Endothelial cell of umbilical vein (primary cell): ENCODE measurements around the gene CPNE7. TPM values are rescaled to one million over a fixed set of nuclear protein-coding genes. Genes with fewer than 3 reads are reported as not detected.

ENCODE experiments used
- BruUV-seq: library from RNA; stranded (reverse); fragments of 400-500 nt; replicated peaks from 2 replicates; lab custom pipeline; 2021; lab: Mats Ljungman, UMichigan
- CTCF ChIA-PET: fragments of 300-600, 350-600 bp; sonication (Branson Sonifier 250); formaldehyde crosslinking; loops from one replicate; lab custom pipeline; 2021; ENCODE audit warnings: antibody characterized with exemption, inconsistent platforms; lab: Charles Lee
- POLR2A ChIA-PET: fragments of 300-600, 350-600 bp; sonication (Branson Sonifier 250); formaldehyde crosslinking; loops from one replicate; lab custom pipeline; 2021; ENCODE audit warnings: antibody characterized with exemption, inconsistent platforms; lab: Charles Lee
- DNase-seq: peaks from one replicate; pipeline ENCODE4 v3.0.0-alpha.2; 2011; ENCODE audit warnings: low read depth, low spot score
- FAIRE-seq: peaks from 2 replicates; lab custom pipeline; 2011; peaks lifted over from hg19 to GRCh38; lab: Jason Lieb, UNC
- H2AFZ ChIP-seq: 2 replicates; pipeline ENCODE4 v1.6.0; 2012; ENCODE audit warnings: low read depth, low read length, control low read depth, inconsistent platforms
- H3K27ac ChIP-seq: 2 replicates; pipeline ENCODE4 v1.5.1; 2011; ENCODE audit warnings: low read depth, mild to moderate bottlenecking, control low read depth, low read length, moderate library complexity; ENCODE audit not compliant: insufficient read depth
- H3K27me3 ChIP-seq, 2 experiments: 2 replicates each; pipeline versions ENCODE4 v1.6.0 to v1.6.1; 2011; ENCODE audit warnings: low read length in 2 of 2, mixed read lengths in 1 of 2; ENCODE audit not compliant: control insufficient read depth in 2 of 2, insufficient read depth in 2 of 2
- H3K36me3 ChIP-seq, 2 experiments: 2 replicates in 1 of 2; 3 replicates in 1 of 2; pipeline ENCODE4 v1.5.1; 2011; ENCODE audit warnings: low read length in 2 of 2, mild to moderate bottlenecking in 1 of 2, moderate library complexity in 1 of 2; ENCODE audit not compliant: control insufficient read depth in 2 of 2, insufficient read depth in 2 of 2; ENCODE audit errors: extremely low read depth in 1 of 2
- H3K4me1 ChIP-seq: 3 replicates; pipeline ENCODE4 v1.5.1; 2011; ENCODE audit warnings: mild to moderate bottlenecking, low read length; ENCODE audit not compliant: control insufficient read depth, insufficient read depth; ENCODE audit errors: extremely low read depth
- H3K4me2 ChIP-seq: 2 replicates; pipeline ENCODE4 v1.6.1; 2011; ENCODE audit warnings: low read length, control low read depth, mixed read lengths; ENCODE audit not compliant: insufficient read depth
- H3K4me3 ChIP-seq, 3 experiments: fragments of 200-600 bp in 1 of 3; sonication (generic), shearing (Covaris generic) in 1 of 3; replicated peaks in 1 of 3; 2 replicates each; pipeline ENCODE4 v1.5.1; 2011 to 2016; ENCODE audit warnings: control low read depth in 3 of 3, low read length in 3 of 3, mild to moderate bottlenecking in 2 of 3, inconsistent platforms in 1 of 3, low read depth in 1 of 3, moderate library complexity in 1 of 3; ENCODE audit not compliant: insufficient read depth in 1 of 3
- H3K79me2 ChIP-seq: 2 replicates; pipeline ENCODE4 v1.6.0; 2012; ENCODE audit warnings: low read length, inconsistent platforms; ENCODE audit not compliant: control insufficient read depth, insufficient read depth
- H3K9ac ChIP-seq: replicated peaks from 2 replicates; pipeline ENCODE3; 2011; ENCODE audit warnings: low read length, control low read depth; ENCODE audit not compliant: insufficient read depth; ENCODE audit errors: extremely low read depth
- H3K9me1 ChIP-seq: replicated peaks from 3 replicates; pipeline ENCODE4 v1.6.0; 2011; ENCODE audit warnings: mild to moderate bottlenecking, low read length; ENCODE audit not compliant: control insufficient read depth, insufficient read depth; ENCODE audit errors: extremely low read depth
- H3K9me3 ChIP-seq: replicated peaks from 2 replicates; pipeline ENCODE4 v1.5.1; 2012; ENCODE audit warnings: low read length, inconsistent platforms; ENCODE audit not compliant: control insufficient read depth, insufficient read depth
- H4K20me1 ChIP-seq: replicated peaks from 2 replicates; pipeline ENCODE3; 2011; ENCODE audit warnings: mild to moderate bottlenecking, low read length; ENCODE audit not compliant: control insufficient read depth, insufficient read depth; ENCODE audit errors: extremely low read depth
- EZH2 ChIP-seq: IDR thresholded peaks from 2 replicates; pipeline ENCODE4 v1.6.1; 2012; ENCODE audit warnings: borderline replicate concordance, low read depth, mild to moderate bottlenecking, moderate library complexity, low read length, inconsistent platforms; ENCODE audit not compliant: severe bottlenecking
- FOS ChIP-seq: IDR thresholded peaks from 2 replicates; pipeline ENCODE4 v1.6.1; 2011; ENCODE audit warnings: mild to moderate bottlenecking, low read length, moderate library complexity, borderline replicate concordance; ENCODE audit not compliant: insufficient read depth
- GATA2 ChIP-seq: IDR thresholded peaks from 2 replicates; pipeline ENCODE4 v1.7.0; 2011; ENCODE audit warnings: low read depth, mild to moderate bottlenecking, moderate library complexity, mixed read lengths, low read length; ENCODE audit not compliant: insufficient read length, insufficient read depth
- JUN ChIP-seq: IDR thresholded peaks from 2 replicates; pipeline ENCODE4 v1.6.1; 2011; ENCODE audit warnings: borderline replicate concordance, low read depth; ENCODE audit not compliant: insufficient read length, insufficient read depth
- MYC ChIP-seq: IDR thresholded peaks from one replicate; pipeline ENCODE4 v1.6.1; 2011; ENCODE audit warnings: mild to moderate bottlenecking, low read depth, low read length
- POLR2A ChIP-seq: IDR thresholded peaks from 2 replicates; pipeline ENCODE4 v1.6.1; 2012; ENCODE audit warnings: low read depth, mild to moderate bottlenecking, control low read depth, low read length
- POLR2AphosphoS5 ChIP-seq: IDR thresholded peaks from 2 replicates; pipeline ENCODE4 v1.6.1; 2012; ENCODE audit warnings: low read depth, mild to moderate bottlenecking, control low read depth, low read length, moderate library complexity; ENCODE audit not compliant: insufficient read depth
- dilution Hi-C: fragments of 300-500 bp; cut with MboI; formaldehyde crosslinking; loops from one replicate; pipeline ENCODE4 v1.15.0; 2019; ENCODE audit warnings: low sequenced_read_pairs; ENCODE audit not compliant: extremely low pct_ligation_motif_present
- intact Hi-C: fragments of 100-400 bp; cut with micrococcal nuclease; formaldehyde crosslinking; loops from one replicate; pipeline ENCODE4 v1.10.0; 2022
- polyA plus RNA-seq, 4 experiments: library from polyadenylated mRNA; depleted of rRNA in 3 of 4; stranded (reverse) in 3 of 4; unstranded in 1 of 4; fragments of >200 nt; gene quantifications; 2 replicates each; pipeline versions ENCODE4 v1.2.1 to v1.2.3, GENCODE V29; 2011 to 2012; ENCODE audit warnings: missing spikeins in 1 of 4
- total RNA-seq: library from RNA; stranded (reverse); gene quantifications from 2 replicates; pipeline ENCODE4 v1.2.3, GENCODE V29; 2021
- TF ChIP-seq, protein P1 (sequence below): IDR thresholded peaks from 2 replicates; pipeline ENCODE4 v1.6.1; 2011; ENCODE audit not compliant: insufficient read depth, insufficient read length
- TF ChIP-seq, protein P2 (sequence below), 2 donors: IDR thresholded peaks; 1 replicate in 1 of 2; 2 replicates in 1 of 2; pipeline ENCODE4 v1.5.1; 2011; ENCODE audit warnings: low read length in 2 of 2, mild to moderate bottlenecking in 2 of 2, moderate library complexity in 2 of 2, control low read depth in 1 of 2, inconsistent platforms in 1 of 2, low read depth in 1 of 2; ENCODE audit not compliant: insufficient read depth in 1 of 2; ENCODE audit errors: extremely low read depth in 1 of 2

Gene CPNE7
- total and polyA plus RNA-seq, 2 donors (not counting 3 experiments of a cell fraction or from before 2014, with no cell fraction given), result 2.0 to 5.9 TPM

DNA sequence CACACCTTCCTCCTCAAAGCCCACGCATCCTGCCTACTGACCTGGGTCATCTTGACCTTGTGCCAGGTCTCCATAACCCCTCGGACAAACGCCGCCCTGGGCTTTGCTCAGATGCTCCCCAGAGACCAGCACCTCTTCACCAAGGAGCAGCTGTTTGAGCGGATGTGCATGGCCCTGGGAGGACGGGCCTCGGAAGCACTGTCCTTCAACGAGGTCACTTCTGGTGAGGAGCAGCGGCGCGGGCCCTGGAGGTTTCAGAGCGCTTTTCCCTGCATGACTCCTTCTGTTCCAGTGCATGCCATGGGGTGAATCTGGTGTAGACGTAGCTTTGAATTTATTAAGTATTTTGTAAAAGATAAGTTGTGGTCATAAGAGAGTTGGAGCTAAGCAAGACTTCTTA lies 22.6 kb upstream of the CPNE7 start:
- Histone ChIP-seq H3K4me2 (no peak overlapping the region), H2AFZ (no peak overlapping the region), H3K36me3 (peaks cover 2 to 34% of the 10 kb centered on the region in 2 experiments), H3K9me3 (no peaks in the 10 kb centered on the region), H3K4me3 (no peak overlapping the region), H3K27me3 (no peaks in the 10 kb centered on the region), H4K20me1 (no peaks in the 10 kb centered on the region), H3K9me1 (no peaks in the 10 kb centered on the region), H3K9ac (no peak overlapping the region), H3K27ac (no peak overlapping the region), H3K4me1 (peaks cover 3% of the 10 kb centered on the region), H3K79me2 (no peaks in the 10 kb centered on the region)
- ChIA-PET CTCF (no interaction called here), POLR2A (no interaction called here)
- intact Hi-C loops, result no loop called here
- FAIRE-seq (no peak), DNase-seq (no peak)
- no TSS peak for BruUV-seq
- dilution Hi-C loops, result no loop called here
- TF ChIP-seq, protein P1, sequence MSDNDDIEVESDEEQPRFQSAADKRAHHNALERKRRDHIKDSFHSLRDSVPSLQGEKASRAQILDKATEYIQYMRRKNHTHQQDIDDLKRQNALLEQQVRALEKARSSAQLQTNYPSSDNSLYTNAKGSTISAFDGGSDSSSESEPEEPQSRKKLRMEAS, result no peak
- TF ChIP-seq JUN, result no peak
- TF ChIP-seq FOS, result no peak
- TF ChIP-seq EZH2, result no peak
- no peak for TF ChIP-seq POLR2AphosphoS5
- no peak for TF ChIP-seq MYC
- TF ChIP-seq, protein P2, sequence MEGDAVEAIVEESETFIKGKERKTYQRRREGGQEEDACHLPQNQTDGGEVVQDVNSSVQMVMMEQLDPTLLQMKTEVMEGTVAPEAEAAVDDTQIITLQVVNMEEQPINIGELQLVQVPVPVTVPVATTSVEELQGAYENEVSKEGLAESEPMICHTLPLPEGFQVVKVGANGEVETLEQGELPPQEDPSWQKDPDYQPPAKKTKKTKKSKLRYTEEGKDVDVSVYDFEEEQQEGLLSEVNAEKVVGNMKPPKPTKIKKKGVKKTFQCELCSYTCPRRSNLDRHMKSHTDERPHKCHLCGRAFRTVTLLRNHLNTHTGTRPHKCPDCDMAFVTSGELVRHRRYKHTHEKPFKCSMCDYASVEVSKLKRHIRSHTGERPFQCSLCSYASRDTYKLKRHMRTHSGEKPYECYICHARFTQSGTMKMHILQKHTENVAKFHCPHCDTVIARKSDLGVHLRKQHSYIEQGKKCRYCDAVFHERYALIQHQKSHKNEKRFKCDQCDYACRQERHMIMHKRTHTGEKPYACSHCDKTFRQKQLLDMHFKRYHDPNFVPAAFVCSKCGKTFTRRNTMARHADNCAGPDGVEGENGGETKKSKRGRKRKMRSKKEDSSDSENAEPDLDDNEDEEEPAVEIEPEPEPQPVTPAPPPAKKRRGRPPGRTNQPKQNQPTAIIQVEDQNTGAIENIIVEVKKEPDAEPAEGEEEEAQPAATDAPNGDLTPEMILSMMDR (IDR thresholded peaks at IDR 0.05; ENCODE audit: extremely low read depth in 1 of 2, insufficient read depth in 1 of 2, low read depth in 1 of 2, low read length in 2 of 2), result no peak
- no peak for TF ChIP-seq POLR2A
- TF ChIP-seq GATA2, result no peak
